Retinal pigment epithelial cell (primary cell): Measurements from ENCODE around the gene KCNJ8.
"Not testable (repeated sequence)": the region's sequence is repeated elsewhere in the genome, so short reads cannot be mapped to it uniquely, and the experiment has no call there.

Source experiments
- DNase-seq: peaks from one replicate; pipeline ENCODE4 v3.0.0-alpha.2; 2010; ENCODE audit warnings: low read depth
- H3K4me3 ChIP-seq: 2 replicates; pipeline ENCODE4 v1.5.1; 2011; ENCODE audit warnings: mild to moderate bottlenecking, low read length, control low read depth, moderate library complexity
- TF ChIP-seq, protein P1 (sequence below): conservative IDR thresholded peaks from 2 replicates; pipeline ENCODE4 v1.5.1; 2011; ENCODE audit warnings: low read depth, low read length, control low read depth, inconsistent platforms

KCNJ8 gene

DNA sequence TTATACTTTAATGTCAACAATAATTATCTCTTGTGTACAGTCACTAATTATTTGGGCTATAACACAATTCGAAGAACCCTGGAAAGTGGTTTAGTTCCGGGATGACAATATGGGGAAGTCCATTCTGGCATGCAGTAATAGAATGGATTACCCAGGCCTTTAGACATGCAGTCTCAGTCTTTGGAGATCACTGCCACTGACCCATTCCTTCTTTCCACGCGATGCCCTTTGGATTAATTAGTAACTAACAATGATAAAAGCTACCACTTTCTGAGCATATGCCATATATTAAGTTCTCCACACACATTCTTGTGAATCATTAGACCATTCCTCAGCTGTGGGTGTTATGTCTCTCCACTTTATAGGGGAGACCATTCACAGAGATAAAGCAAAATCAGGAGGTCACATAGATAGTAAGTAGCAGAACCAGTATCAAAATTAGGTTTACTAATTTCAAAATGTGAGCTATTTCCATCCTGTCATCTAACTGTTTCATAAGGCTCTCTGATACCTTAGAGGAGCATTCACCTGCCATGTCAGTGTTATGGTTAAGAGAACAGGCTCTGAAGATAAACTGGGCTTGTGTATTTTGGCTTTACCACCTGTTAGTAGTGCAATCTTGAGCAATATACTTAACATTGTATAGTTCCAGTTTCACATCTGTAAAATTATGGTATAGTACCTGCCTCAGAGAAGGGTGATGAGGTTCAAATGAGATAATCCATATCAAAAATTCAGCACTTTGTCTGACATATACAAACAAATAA, 27.2 kb upstream of the KCNJ8 start:
- DNase-seq: no peak
- TF ChIP-seq, protein P1, sequence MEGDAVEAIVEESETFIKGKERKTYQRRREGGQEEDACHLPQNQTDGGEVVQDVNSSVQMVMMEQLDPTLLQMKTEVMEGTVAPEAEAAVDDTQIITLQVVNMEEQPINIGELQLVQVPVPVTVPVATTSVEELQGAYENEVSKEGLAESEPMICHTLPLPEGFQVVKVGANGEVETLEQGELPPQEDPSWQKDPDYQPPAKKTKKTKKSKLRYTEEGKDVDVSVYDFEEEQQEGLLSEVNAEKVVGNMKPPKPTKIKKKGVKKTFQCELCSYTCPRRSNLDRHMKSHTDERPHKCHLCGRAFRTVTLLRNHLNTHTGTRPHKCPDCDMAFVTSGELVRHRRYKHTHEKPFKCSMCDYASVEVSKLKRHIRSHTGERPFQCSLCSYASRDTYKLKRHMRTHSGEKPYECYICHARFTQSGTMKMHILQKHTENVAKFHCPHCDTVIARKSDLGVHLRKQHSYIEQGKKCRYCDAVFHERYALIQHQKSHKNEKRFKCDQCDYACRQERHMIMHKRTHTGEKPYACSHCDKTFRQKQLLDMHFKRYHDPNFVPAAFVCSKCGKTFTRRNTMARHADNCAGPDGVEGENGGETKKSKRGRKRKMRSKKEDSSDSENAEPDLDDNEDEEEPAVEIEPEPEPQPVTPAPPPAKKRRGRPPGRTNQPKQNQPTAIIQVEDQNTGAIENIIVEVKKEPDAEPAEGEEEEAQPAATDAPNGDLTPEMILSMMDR: no peak

DNA sequence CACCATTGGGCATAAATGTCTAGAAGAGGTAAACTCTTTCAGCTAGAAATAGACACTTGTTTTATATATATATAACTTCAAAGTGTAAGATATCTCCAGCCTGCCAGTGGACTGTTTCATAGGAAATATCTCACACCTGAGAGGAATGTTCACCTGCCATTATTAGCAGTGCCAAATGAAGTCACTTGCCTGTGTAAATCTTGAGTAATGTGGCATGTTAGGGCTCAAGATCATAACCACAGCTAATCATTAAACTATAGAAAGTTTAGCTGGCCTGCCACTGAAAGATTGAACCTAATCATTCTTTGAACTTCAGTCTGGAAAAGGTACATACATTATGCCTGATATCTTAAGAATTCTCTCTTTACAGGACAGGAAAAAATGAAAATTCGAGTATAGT, 25.5 kb upstream of the KCNJ8 start:
- no peak for DNase-seq
- TF ChIP-seq, protein P1: no peak

More for the DNA sequence above, 27.2 kb upstream of the KCNJ8 start:
- no peak overlapping the region for H3K4me3 ChIP-seq

GRCh38 chr12:21797539-21797938, 23.0 kb upstream of the KCNJ8 start:
- TF ChIP-seq, protein P1: no peak
- DNase-seq: no peak
- no peak overlapping the region for H3K4me3 ChIP-seq

More for the DNA sequence above, 25.5 kb upstream of the KCNJ8 start:
- H3K4me3 ChIP-seq: no peak overlapping the region

- TF ChIP-seq, protein P1: no peak
- no peak for DNase-seq
- H3K4me3 ChIP-seq: no peak overlapping the region
Measured at GRCh38 chr12:21795648-21796328, 21.3 kb upstream of the KCNJ8 start.

GRCh38 chr12:21794807-21795595, 20.5 kb upstream of the KCNJ8 start:
- H3K4me3 ChIP-seq, DNase-seq: not testable (repeated sequence)

DNA sequence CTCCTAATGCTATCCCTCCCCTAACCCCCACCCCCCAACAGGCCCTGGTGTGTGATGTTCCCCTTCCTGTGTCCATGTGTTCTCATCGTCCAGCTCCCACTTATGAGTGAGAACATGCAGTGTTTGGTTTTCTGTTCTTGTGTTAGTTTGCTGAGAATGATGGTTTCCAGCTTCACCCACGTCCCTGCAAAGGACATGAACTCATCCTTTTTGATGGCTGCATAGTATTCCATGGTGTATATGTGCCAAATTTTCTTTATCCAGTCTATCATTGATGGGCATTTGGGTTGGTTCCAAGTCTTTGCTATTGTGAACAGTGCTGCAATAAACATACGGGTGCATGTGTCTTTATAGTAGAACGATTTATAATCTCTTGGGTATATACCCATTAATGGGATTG, 15.2 kb upstream of the KCNJ8 start:
- not testable (repeated sequence) for DNase-seq, H3K4me3 ChIP-seq

DNA sequence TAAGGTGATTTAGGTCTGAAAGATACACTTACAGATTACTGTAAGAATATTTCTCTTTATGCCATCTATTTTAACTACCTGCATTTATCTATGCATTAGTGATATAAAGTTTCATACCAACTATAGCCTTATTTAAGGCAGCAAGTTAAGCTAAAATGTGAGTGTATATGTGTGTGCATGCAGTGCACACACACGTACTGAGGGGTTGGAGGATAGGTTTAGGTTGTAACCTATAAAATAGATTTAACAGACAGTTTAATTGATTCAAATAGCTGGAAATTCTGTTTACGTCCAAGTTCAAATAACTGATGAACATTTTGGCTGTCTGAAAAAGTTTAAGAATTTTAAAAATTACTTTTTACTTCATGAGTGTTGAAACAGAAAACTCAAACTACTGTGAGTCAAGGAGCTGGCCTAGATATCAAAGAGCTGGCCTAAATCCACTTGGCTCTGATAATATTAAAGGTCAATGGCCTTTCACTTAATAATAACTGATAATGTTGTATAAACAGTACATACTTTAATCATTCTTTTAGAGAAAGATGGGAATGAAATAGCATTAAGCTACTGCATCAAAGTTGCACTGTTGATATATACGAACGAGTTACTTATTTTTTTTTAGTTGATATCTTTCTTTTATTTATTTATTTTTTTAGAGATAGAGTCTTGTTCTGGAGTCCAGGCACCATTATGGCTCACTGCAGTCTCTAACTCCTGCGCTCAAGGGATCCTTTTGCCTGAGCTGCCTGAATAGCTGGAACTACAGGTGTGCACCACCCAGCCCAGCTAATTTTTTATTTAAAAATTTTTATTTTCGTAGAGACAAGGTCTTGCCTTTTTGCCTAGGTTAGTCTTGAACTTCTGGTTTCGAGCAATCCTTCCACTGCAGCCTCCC, 13.8 kb upstream of the KCNJ8 start:
- no peak for DNase-seq
- H3K4me3 ChIP-seq: no peak overlapping the region
- TF ChIP-seq, protein P1: no peak
